Measurements from ENCODE around the gene RAB34. TPM values are rescaled to one million over a fixed set of nuclear protein-coding genes. Genes with fewer than 3 reads are reported as not detected.

The RAB34 gene
- total RNA-seq, 2 experiments from 2014 or later, result 4.9 to 6.6 TPM

- intact Hi-C loops (cut with micrococcal nuclease), result no loop called here
Measured at GRCh38 chr17:28716740-28717577, 709 bp downstream of the RAB34 start.

GRCh38 chr17:28715217-28715616, 2.5 kb downstream of the RAB34 start:
- Mint-ChIP-seq H3K27ac (no peak overlapping the region), H3K9me3 (no peaks in the 10 kb centered on the region), H3K36me3 (peaks cover 7% of the 10 kb centered on the region), H3K27me3 (peaks cover 16% of the 10 kb centered on the region), H3K4me3 (no peak overlapping the region), H3K4me1 (ENCODE audit: low read depth) (peaks cover 33% of the 10 kb centered on the region)
- ChIA-PET CTCF (no interaction called here), POLR2A (interaction anchor here (1.4 to 1.5 kb wide), 2 partner anchors 54 to 70 kb away, joined by 3 to 5 read pairs; partner anchors contain the start of genes BLTP2, SDF2 and SUPT6H)
- intact Hi-C loops (cut with micrococcal nuclease), result no loop called here
- DNase-seq, result no peak

More at GRCh38 chr17:28716740-28717577, 709 bp downstream of the RAB34 start:
- DNase-seq, result no peak
- ChIA-PET POLR2A (no interaction called here), CTCF (interaction anchor here (1.0 kb wide), 1 partner anchor 9 kb away, joined by 4 read pairs; the partner anchor contains the start of gene TLCD1)
- Mint-ChIP-seq H3K9me3 (no peaks in the 10 kb centered on the region), H3K4me3 (no peak overlapping the region), H3K4me1 (ENCODE audit: low read depth) (peaks cover 30% of the 10 kb centered on the region), H3K27ac (no peak overlapping the region), H3K27me3 (peaks cover 16% of the 10 kb centered on the region), H3K36me3 (peaks cover 24% of the 10 kb centered on the region)

DNA sequence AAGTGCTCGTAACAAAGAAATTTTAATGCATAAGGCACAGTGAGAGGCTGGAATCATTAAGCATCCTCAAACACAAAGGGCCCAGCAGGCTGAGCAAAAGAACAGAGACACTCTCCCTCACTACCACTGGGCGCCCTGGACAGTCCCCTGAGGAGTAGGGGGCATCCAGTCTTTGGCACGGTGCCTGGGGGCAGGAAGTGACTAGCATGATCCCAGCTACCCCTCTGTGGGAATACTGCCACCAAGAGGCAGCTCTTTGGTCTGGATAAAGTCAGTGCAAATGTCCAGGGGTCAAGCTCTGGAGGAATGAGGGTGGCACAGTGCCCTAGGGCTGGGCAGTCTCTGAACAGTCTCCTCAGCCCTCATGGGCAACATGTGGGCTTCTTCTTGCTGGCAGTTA, 3.4 kb downstream of the RAB34 start:
- H3K4me1 Mint-ChIP-seq (ENCODE audit: low read depth), result peaks cover 34% of the 10 kb centered on the region
- no peak for DNase-seq
- H3K9me3 Mint-ChIP-seq, result no peaks in the 10 kb centered on the region
- H3K36me3 Mint-ChIP-seq, result peaks cover under 1% of the 10 kb centered on the region
- POLR2A ChIA-PET, result interaction anchor here (1.4 kb wide), 1 partner anchor 69 kb away, joined by 3 read pairs; the partner anchor contains the start of gene BLTP2
- no peak overlapping the region for H3K4me3 Mint-ChIP-seq
- intact Hi-C loops (cut with micrococcal nuclease), result no loop called here
- CTCF ChIA-PET, result no interaction called here
- no peak overlapping the region for H3K27ac Mint-ChIP-seq
- H3K27me3 Mint-ChIP-seq, result peaks cover 16% of the 10 kb centered on the region

GRCh38 chr17:28712705-28713415, 4.8 kb downstream of the RAB34 start:
- peak overlapping the region; percentile 4 for H3K27ac Mint-ChIP-seq
- intact Hi-C loops (cut with micrococcal nuclease), result no loop called here
- peak overlapping the region; percentile 73 for H3K4me3 Mint-ChIP-seq
- H3K36me3 Mint-ChIP-seq, result no peaks in the 10 kb centered on the region
- DNase-seq, result no peak
- ChIA-PET CTCF (interaction anchor here (1.0 to 4.0 kb wide), 4 partner anchors 14 to 241 kb away, joined by 3 to 23 read pairs (median 8); partner anchors contain the start of gene TLCD1), POLR2A (interaction anchor here (0.6 to 2.6 kb wide), 4 partner anchors 7 to 195 kb away, joined by 3 to 35 read pairs (median 14); partner anchors contain the start of genes RPL23A, SDF2 and SUPT6H)
- H3K9me3 Mint-ChIP-seq, result no peaks in the 10 kb centered on the region
- H3K27me3 Mint-ChIP-seq, result peaks cover 16% of the 10 kb centered on the region
- peaks cover 23% of the 10 kb centered on the region for H3K4me1 Mint-ChIP-seq (ENCODE audit: low read depth)

GRCh38 chr17:28712032-28712704, 5.5 kb downstream of the RAB34 start:
- Mint-ChIP-seq H3K4me1 (ENCODE audit: low read depth) (peaks cover 23% of the 10 kb centered on the region), H3K36me3 (no peaks in the 10 kb centered on the region), H3K27ac (peak overlapping the region; percentile 80), H3K27me3 (peaks cover 16% of the 10 kb centered on the region), H3K4me3 (peak overlapping the region; percentile 73), H3K9me3 (no peaks in the 10 kb centered on the region)
- ChIA-PET CTCF (interaction anchor here (0.7 to 4.0 kb wide), 7 partner anchors 9 to 241 kb away, joined by 3 to 23 read pairs (median 7); partner anchors contain the start of genes BLTP2, RPL23A and TLCD1), POLR2A (interaction anchor here (1.5 to 2.6 kb wide), 8 partner anchors 7 to 240 kb away, joined by 4 to 35 read pairs (median 12); partner anchors contain the start of genes BLTP2, RPL23A, SDF2 and SUPT6H)
- DNase-seq, result peak; percentile 83
- intact Hi-C loops (cut with micrococcal nuclease), result no loop called here

GRCh38 chr17:28711723-28712031, 6.0 kb downstream of the RAB34 start, which contains the start of gene PROCA1:
PROCA1 (minus strand) TSS chr17:28711888; CDS start chr17:28711660, 228 bp downstream.
- peak within 1 kb of the TSS; percentile 73 for H3K4me3 Mint-ChIP-seq
- no peak for DNase-seq
- POLR2A ChIA-PET, result interaction anchor here (1.0 to 2.6 kb wide), 9 partner anchors 8 to 241 kb away, joined by 3 to 35 read pairs (median 10); partner anchors contain the start of genes BLTP2, RPL23A, SDF2 and SUPT6H
- H3K36me3 Mint-ChIP-seq, result no peaks in the 10 kb centered on the region
- intact Hi-C loops (cut with micrococcal nuclease), result loop anchor here (1.0 to 2.0 kb wide), 4 partner anchors 8 to 113 kb away; partner anchors contain the start of genes BLTP2, RPL23A, SPAG5 and SUPT6H
- peak within 1 kb of the TSS; percentile 80 for H3K27ac Mint-ChIP-seq
- H3K9me3 Mint-ChIP-seq, result no peaks in the 10 kb centered on the region
- peaks cover 16% of the 10 kb centered on the region for H3K27me3 Mint-ChIP-seq
- CTCF ChIA-PET, result interaction anchor here (0.7 to 4.0 kb wide), 8 partner anchors 9 to 242 kb away, joined by 3 to 23 read pairs (median 6); partner anchors contain the start of genes BLTP2, RPL23A and TLCD1
- peaks cover 23% of the 10 kb centered on the region for H3K4me1 Mint-ChIP-seq (ENCODE audit: low read depth)

DNA sequence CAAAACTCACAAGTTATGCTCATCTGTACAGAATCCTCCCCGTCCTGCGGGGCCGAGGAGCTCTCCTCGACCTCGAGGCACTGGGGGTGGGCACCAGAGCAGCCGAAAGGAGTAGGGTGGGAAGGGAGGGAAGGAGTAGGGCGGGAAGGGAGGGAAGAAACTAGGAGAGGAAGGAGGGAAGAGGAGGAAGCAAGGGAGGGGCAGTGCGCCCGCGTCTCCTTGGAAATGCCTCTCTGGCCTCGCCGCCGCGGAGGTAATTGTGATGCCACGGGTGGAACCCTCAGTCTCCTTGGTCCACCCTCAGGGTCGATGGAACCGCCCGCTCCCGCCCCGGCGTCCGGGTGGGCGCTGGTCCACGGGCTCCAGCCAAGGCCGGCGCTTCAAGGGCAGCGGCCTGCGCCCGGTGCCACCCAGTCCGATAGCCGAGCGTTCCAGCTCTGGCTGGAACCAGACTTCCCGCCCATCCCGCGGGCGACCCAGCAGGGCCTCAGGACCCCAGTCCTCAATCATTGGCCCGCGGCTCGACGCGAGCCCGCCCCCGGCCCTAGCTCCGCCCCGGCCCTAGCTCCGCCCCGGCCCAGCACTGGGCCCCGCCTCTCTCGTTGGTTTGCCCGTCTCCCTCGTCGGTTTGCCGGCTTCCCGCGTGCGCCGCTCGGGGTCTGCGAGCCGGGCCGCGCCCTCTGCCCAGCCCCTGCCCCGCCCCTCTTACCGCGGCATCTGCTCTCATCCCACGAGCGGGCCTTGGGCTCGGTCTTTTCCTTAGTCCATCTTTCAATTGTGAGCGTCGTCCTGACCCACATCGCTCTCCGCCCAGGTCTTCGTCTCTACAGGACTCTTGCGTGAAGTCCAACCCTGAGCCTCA, 6.6 kb downstream of the RAB34 start:
- H3K27ac Mint-ChIP-seq, result peak overlapping the region; percentile 80
- H3K4me1 Mint-ChIP-seq (ENCODE audit: low read depth), result peaks cover 23% of the 10 kb centered on the region
- no peaks in the 10 kb centered on the region for H3K9me3 Mint-ChIP-seq
- DNase-seq, result peak; percentile 94
- no peaks in the 10 kb centered on the region for H3K36me3 Mint-ChIP-seq
- intact Hi-C loops (cut with micrococcal nuclease), result loop anchor here (1.0 to 2.0 kb wide), 4 partner anchors 8 to 112 kb away; partner anchors contain the start of genes BLTP2, RPL23A, SPAG5 and SUPT6H
- peaks cover 12% of the 10 kb centered on the region for H3K27me3 Mint-ChIP-seq
- CTCF ChIA-PET, result interaction anchor here (0.5 to 4.0 kb wide), 8 partner anchors 10 to 406 kb away, joined by 3 to 23 read pairs (median 6); partner anchors contain the start of genes BLTP2, RPL23A and TLCD1
- H3K4me3 Mint-ChIP-seq, result peak overlapping the region; percentile 73
- POLR2A ChIA-PET, result interaction anchor here (0.6 to 2.6 kb wide), 12 partner anchors 9 to 241 kb away, joined by 3 to 35 read pairs (median 6); partner anchors contain the start of genes BLTP2, RPL23A, SDF2 and SUPT6H

DNA sequence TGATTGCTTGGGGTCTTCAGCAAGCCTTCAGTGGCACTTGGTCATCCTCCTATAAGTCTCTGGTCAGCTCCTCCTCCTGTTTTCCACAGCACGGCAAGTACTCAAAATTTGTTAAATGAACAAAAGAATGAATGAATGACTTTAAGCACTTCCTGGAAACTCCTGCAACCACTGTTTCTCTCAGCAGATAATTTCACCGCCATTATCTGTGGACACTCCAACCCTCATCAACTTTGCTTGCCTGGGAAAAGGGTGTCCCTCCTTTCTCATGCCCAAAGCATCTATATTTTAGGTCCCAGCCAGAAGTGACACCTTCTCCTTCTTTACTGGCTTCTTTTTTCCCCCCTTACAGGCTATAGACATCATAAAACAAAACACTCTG, 10.3 kb downstream of the RAB34 start:
- Mint-ChIP-seq H3K4me3 (no peak overlapping the region), H3K36me3 (peaks cover 8% of the 10 kb centered on the region), H3K4me1 (ENCODE audit: low read depth) (peaks cover 17% of the 10 kb centered on the region), H3K27ac (no peak overlapping the region), H3K9me3 (no peaks in the 10 kb centered on the region), H3K27me3 (no peaks in the 10 kb centered on the region)
- POLR2A ChIA-PET, result no interaction called here
- CTCF ChIA-PET, result interaction anchor here (1.0 kb wide), 1 partner anchor 41 kb away, joined by 4 read pairs; no protein-coding TSS in a partner anchor
- DNase-seq, result no peak
- intact Hi-C loops (cut with micrococcal nuclease), result no loop called here

DNA sequence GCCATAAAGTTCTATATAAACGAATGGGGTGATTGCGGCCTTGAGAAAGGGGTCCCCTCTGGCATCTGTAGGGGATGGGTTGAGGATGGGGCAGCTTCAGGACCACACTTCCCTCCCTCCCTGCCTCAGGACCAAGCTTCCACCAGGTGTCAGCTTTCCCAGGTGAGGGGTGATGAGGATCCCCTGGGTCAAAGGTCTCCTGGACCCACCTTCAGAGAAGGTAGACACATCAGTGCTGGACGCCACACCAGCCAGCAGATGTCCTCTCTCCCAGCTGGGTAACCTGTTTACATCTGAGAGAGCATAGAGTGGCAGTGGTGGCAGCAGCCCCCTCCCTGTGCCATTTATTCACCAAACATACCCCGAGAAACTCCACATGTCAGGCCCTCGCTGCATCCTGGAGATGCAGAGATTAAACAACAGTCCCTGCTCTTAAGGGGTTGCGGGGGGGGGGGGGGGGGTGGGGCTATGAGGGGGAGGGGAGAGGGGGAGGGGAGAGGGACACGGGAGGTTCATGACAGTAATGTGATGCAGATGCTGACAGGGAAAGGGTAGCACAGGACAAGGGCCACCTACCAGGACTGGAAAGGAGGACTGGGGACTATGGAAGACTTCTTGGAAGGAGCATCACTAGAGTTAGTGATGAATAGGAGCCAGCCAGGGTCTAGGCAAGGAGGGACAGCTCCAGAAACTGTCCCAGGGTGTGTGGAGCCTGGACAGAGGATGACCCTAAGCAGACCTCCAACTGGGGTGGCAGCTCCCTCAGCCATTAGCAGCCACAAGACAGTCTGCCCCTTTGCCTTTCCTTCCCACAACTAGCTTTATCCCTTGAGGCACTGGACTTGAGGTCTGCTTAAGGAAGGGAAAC, 11.0 kb downstream of the RAB34 start:
- ChIA-PET CTCF (interaction anchor here (1.0 to 1.6 kb wide), 2 partner anchors 41 to 60 kb away, joined by 3 to 4 read pairs; no protein-coding TSS in a partner anchor), POLR2A (no interaction called here)
- Mint-ChIP-seq H3K4me3 (no peak overlapping the region), H3K27ac (no peak overlapping the region), H3K9me3 (no peaks in the 10 kb centered on the region), H3K27me3 (no peaks in the 10 kb centered on the region), H3K36me3 (peaks cover 12% of the 10 kb centered on the region), H3K4me1 (ENCODE audit: low read depth) (peaks cover 11% of the 10 kb centered on the region)
- intact Hi-C loops (cut with micrococcal nuclease), result no loop called here
- no peak for DNase-seq
